ENCODE results near the gene ASGR1.
"Not testable (repeated sequence)": the region's sequence is repeated elsewhere in the genome, so short reads cannot be mapped to it uniquely, and the experiment has no call there.

Gene ASGR1

GRCh38 chr17:7159571-7159970, 19.6 kb downstream of the ASGR1 start:
- DNase-seq (ENCODE audit: low spot score), result not testable (repeated sequence)

GRCh38 chr17:7158424-7158823, 20.7 kb downstream of the ASGR1 start:
- not testable (repeated sequence) for DNase-seq (ENCODE audit: low spot score)

DNA sequence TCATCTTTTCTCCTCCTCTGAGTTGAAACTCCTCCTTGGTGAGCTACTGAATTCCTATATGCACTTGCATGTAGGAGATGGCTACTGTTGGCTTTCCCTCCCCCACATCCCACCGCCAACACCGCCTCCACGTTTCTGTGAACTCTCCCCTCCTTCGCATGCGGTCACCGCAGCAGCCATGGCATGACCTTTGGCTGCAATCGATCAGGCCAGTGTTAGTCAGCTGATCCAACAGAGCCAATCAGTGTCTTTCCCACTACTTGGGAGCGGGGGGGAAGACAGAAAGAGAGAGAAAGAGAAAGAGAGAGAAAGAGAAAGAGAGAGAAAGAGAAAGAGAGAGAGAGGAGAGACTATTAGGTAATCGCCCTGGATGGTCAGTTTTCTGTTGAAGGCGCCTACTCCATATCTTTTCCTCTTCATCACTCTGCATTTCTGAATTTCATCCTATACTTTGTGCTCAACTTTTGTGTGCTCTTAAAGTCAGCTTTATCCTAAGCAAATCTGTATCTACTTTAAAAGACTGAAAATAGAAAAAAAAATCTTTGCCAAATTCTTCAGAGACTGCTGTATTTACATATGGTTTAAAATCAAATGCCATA, 22.7 kb downstream of the ASGR1 start:
- no peak for DNase-seq (ENCODE audit: low spot score)

GRCh38 chr17:7147772-7148171, 31.4 kb downstream of the ASGR1 start:
- DNase-seq (ENCODE audit: low spot score), result no peak

- DNase-seq (ENCODE audit: low spot score), result no peak
Observed at GRCh38 chr17:7146115-7146514, 33.1 kb downstream of the ASGR1 start.

- no peak for DNase-seq (ENCODE audit: low spot score)
Observed at GRCh38 chr17:7144213-7144612, 35.0 kb downstream of the ASGR1 start.

GRCh38 chr17:7141824-7142223, 37.3 kb downstream of the ASGR1 start:
- DNase-seq (ENCODE audit: low spot score), result no peak

GRCh38 chr17:7139400-7139799, 39.8 kb downstream of the ASGR1 start:
- DNase-seq (ENCODE audit: low spot score), result no peak

GRCh38 chr17:7138800-7139381, 40.3 kb downstream of the ASGR1 start:
- no peak for DNase-seq (ENCODE audit: low spot score)

DNA sequence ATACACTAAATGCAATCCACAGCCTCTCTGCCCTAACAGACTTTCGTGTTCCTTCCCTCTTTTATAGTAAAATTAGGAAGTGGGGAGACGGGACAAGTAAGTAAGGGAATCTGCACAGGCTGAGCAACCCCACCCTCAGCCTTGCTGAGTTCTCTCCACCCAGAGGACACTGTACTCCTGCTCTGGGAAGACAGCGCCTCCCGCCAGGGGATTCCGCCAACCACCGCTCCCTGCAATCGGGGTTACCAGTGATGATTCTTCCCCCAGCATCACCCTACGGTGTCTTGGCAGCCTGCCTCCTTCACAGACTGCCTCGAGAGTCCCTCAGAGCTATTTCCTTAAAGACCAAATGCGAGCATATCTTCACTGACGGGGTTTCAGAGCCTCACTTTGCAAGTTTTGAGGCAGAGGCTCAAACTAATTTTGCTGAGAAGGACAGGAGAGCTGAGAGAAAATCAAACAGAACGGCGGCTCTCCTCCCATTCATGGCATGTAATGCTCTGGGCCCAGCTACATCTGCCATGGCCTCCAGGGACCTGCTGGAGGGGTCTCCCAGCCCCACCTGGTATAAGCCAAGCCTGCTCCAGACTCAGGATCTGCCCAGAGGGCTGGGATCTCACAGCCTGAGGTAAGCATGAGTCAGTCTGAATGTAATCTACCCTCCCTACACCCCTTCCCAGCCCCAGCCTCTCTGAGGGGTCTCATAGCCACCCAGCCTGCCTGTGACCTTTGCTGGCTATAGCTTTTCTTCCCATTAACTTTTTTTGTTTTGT, 41.8 kb downstream of the ASGR1 start:
- no peak for DNase-seq (ENCODE audit: low spot score)

- peak; percentile 68 for DNase-seq (ENCODE audit: low spot score)
Observed at GRCh38 chr17:7136266-7136877, 42.8 kb downstream of the ASGR1 start.

DNA sequence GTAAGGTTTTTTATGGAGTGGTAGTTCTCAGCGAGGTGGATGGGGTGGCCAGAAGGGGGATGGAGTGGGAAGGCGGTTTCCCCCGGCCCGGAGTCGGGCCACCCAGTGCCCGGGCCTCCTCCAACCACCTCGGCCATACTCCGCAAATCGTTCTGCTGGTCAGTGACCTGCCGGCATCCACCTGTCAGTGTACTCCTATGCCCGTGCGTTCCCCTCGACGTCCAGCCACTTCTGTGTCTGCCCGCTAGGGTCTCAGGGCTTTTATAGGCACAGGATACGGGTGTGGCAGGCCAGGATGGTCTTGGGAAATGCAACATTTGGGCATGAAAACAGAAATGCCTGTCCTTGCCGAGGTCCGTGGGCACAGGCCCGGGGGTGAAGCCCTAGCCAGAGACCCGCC, 45.3 kb downstream of the ASGR1 start:
- DNase-seq (ENCODE audit: low spot score), result no peak

- no peak for DNase-seq (ENCODE audit: low spot score)
Observed at GRCh38 chr17:7133424-7133823, 45.7 kb downstream of the ASGR1 start.

GRCh38 chr17:7132511-7133094, 46.6 kb downstream of the ASGR1 start:
- DNase-seq (ENCODE audit: low spot score), result peak; percentile 49

GRCh38 chr17:7131423-7131791, 47.8 kb downstream of the ASGR1 start:
- no peak for DNase-seq (ENCODE audit: low spot score)

DNA sequence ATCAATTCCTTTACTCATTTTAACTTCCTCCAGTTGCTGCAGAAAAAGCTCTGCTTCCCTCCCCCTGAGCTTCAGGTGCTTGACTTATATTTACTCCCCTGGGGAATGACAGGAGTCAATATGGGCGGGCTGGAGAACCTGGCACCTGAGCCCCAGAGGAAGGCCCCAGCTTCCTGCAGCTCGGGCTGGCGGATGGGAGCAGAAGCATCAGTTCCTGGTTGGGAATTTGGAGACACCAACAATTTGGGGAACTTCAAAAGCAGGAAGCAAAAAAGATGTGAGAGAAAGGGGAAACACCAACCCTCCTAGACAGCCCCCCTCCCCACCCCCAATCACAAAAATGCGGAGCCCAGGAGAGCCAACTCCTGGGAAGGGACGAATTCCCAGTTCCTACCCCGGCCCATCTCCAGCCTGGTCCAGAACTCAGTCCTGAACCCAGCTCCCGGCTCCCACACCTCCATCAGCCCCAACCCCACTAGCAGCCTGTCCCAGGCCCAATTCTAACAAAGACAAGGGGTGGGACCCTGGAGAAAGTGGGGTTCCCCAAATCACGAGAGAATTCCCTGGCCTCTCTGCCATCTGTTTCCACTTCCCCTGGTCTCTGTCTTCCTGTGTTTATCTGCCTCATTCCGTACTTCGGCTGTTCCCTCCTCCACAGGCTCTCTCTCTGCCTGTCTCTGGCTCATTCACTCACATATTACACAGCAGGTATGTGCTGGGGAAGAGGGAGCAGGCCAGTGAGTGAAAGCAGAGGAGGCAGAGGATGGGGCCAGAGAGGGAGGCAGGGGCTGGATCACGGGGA, 48.3 kb downstream of the ASGR1 start:
- no peak for DNase-seq (ENCODE audit: low spot score)

DNA sequence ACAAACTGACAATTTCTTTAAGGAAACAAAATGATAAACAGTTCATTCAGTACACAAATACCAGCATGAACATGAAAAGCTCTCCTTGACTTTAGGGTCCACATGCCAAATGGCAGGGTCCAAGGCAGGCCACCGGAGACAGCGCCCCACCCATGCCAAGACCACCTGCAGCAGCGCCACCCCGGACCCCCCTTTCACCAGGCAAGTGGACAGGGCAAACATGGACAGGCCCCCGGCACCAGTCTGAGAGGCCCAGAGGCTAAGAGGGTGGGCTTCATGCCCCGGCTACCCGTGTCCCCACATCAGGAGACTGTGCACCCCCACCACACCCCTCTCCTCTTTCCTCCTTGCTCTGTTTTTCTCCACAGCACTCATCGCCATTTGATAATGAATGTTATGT, 49.9 kb downstream of the ASGR1 start:
- no peak for DNase-seq (ENCODE audit: low spot score)

DNA sequence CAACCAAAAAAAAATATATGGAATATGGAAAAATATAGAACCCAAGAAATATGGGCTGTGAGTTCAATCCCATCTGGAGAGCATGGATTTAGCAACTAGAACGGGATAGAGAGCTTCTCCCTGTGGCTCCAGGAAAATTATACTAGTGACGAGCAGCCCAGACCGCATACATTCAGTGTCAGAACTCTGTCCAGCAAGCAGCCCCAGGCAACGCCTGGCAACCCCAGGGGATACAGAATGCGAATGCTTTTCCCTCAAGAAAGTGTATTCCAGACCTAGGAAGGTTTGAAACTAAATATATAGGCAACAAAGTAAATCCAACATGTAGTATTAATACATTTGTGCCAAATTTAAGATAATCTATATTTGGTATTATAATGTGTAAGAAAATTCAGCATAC, 51.0 kb downstream of the ASGR1 start:
- DNase-seq (ENCODE audit: low spot score), result no peak

- DNase-seq (ENCODE audit: low spot score), result not testable (repeated sequence)
Observed at GRCh38 chr17:7127501-7127900, 51.7 kb downstream of the ASGR1 start.

DNA sequence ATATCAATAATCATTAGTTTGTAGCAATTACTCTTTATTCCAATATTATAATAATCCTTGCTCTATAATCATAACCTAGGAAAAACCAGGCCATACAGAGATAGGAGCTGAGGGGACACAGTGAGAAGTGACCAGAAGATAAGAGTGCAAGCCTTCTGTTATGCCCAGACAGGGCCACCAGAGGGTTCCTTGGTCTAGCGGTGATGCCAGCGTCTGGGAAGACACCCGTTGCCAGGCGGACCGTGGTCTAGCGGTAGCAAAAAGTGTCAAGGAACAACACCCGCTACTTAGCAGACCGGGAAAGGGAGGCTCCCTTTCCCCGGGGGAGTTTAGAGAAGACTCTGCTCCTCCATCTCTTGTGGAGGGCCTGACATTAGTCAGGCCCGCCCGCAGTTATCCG, 52.8 kb downstream of the ASGR1 start:
- not testable (repeated sequence) for DNase-seq (ENCODE audit: low spot score)

DNA sequence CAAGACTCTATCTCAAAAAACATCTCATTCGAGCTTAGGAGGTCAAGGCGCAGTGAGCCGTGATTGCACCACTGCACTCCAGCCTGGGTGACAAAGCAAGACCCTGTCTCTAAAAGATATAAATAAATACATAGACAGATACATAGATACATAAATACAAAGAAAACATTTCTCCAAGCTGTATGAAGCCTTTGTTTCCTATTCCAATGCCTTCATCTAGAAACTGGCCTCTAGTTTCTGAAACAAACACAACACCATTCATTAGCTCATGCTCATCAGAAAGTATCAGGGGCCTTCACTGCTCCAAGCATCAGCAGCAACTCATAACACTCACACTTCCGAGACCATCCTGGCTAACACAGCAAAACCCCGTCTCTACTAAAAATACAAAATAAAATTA, 54.2 kb downstream of the ASGR1 start:
- DNase-seq (ENCODE audit: low spot score), result no peak

GRCh38 chr17:7123844-7124243, 55.3 kb downstream of the ASGR1 start:
- no peak for DNase-seq (ENCODE audit: low spot score)

All from NAMALWA (cell line).